Hepatocyte (in vitro differentiated cells): ENCODE data around the gene POLR1D. TPM values are rescaled to one million over a fixed set of nuclear protein-coding genes. Genes with fewer than 3 reads are reported as not detected.

Experiments
- DNase-seq: peaks from one replicate; pipeline ENCODE4 v3.0.0-alpha.2; 2016; ENCODE audit warnings: low spot score
- H2AFZ ChIP-seq: fragments of 200-600 bp; sonication (generic); 2 replicates; pipeline ENCODE4 v1.6.0; 2016; ENCODE audit warnings: antibody characterized with exemption, mild to moderate bottlenecking
- H3K27ac ChIP-seq: fragments of 200-600 bp; sonication (generic); 2 replicates; pipeline ENCODE4 v1.5.1; 2016; ENCODE audit warnings: mild to moderate bottlenecking
- H3K27me3 ChIP-seq: fragments of 200-600 bp; sonication (generic); 2 replicates; pipeline ENCODE4 v1.6.1; 2016
- H3K36me3 ChIP-seq: fragments of 200-600 bp; sonication (generic); replicated peaks from 2 replicates; pipeline ENCODE4 v1.5.1; 2016; ENCODE audit warnings: low read depth; ENCODE audit not compliant: insufficient read depth
- H3K4me1 ChIP-seq: fragments of 200-600 bp; sonication (generic); 2 replicates; pipeline ENCODE4 v1.5.1; 2016; ENCODE audit warnings: mild to moderate bottlenecking, moderate library complexity; ENCODE audit not compliant: insufficient read depth
- H3K4me2 ChIP-seq: fragments of 200-600 bp; sonication (generic); 2 replicates; pipeline ENCODE4 v1.6.0; 2016
- H3K4me3 ChIP-seq: fragments of 200-600 bp; sonication (generic); 2 replicates; pipeline ENCODE4 v1.5.1; 2016; ENCODE audit warnings: mild to moderate bottlenecking
- H3K79me2 ChIP-seq: fragments of 200-600 bp; sonication (generic); 2 replicates; pipeline ENCODE4 v1.6.0; 2017; ENCODE audit warnings: mild to moderate bottlenecking
- H3K9me2 ChIP-seq: fragments of 200-600 bp; sonication (generic); replicated peaks from 2 replicates; pipeline ENCODE4 v1.6.0; 2017; ENCODE audit warnings: mild to moderate bottlenecking; ENCODE audit not compliant: insufficient read depth
- H3K9me3 ChIP-seq: fragments of 200-600 bp; sonication (generic); 2 replicates; pipeline ENCODE4 v1.5.1; 2016; ENCODE audit warnings: low read depth, mild to moderate bottlenecking
- H4K20me1 ChIP-seq: fragments of 200-600 bp; sonication (generic); 2 replicates; pipeline ENCODE4 v1.6.0; 2016; ENCODE audit warnings: mild to moderate bottlenecking; ENCODE audit not compliant: insufficient read depth, poor library complexity, severe bottlenecking
- CTCF ChIP-seq: fragments of 200-600 bp; sonication (generic); IDR thresholded peaks from 2 replicates; pipeline ENCODE4 v1.5.1; 2016; ENCODE audit warnings: antibody characterized with exemption, mild to moderate bottlenecking; ENCODE audit not compliant: poor library complexity
- EZH2 ChIP-seq: fragments of 200-600 bp; sonication (generic); IDR thresholded peaks from 2 replicates; pipeline ENCODE4 v1.6.1; 2016; ENCODE audit warnings: antibody characterized with exemption, mild to moderate bottlenecking, borderline replicate concordance
- EZH2phosphoT487 ChIP-seq: fragments of 200-600 bp; sonication (generic); IDR thresholded peaks from one replicate; pipeline ENCODE4 v1.6.1; 2018; ENCODE audit warnings: antibody characterized with exemption, mild to moderate bottlenecking, low read depth, moderate library complexity; ENCODE audit not compliant: unreplicated experiment, severe bottlenecking
- WGBS: methylation state at CpG from one replicate; pipeline ENCODE4 v1.1.6; 2016; ENCODE audit warnings: low lambda C conversion rate; ENCODE audit errors: missing lambda C conversion rate; 5-methylcytosine and 5-hydroxymethylcytosine counted together
- polyA plus RNA-seq: library from polyadenylated mRNA; unstranded; fragments of >200 nt; fragmentation: Nextera tagmentation; extraction: Ambion mirVana; gene quantifications from 2 replicates; pipeline ENCODE4 v1.2.1, GENCODE V29; 2016
- total RNA-seq: library from RNA; depleted of rRNA; stranded (reverse); fragments of >200 nt; gene quantifications from 2 replicates; pipeline ENCODE4 v1.2.3, GENCODE V29; 2014

Gene POLR1D
- total and polyA plus RNA-seq, 2 experiments from 2014 or later: 106 to 116 TPM

DNA sequence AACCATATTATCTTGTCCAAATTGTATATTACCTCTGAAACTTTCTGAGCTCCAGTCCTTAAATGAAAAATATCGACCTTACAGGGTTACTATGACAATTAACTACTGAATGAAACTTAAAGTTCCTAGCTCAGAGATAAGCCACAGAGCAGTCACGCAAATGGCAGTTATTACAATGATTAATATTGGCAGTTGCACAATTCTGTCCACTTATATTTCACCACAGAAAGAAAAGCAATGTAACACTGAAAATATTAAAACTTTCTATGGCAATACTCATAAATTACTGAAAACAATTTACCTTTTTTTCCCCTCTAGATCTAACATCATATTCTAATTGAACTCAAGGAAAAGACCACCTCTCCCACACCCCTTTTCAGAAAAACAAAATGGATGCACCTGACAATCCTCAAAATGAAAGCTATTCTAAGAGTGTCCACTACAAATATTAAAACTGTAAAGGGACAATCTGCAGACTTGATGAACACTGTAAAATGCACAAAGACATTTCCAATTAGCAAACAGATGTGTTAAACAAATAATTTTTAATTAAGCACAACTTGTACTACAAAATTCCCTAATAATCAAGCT, 16.0 kb upstream of the POLR1D start:
- Histone ChIP-seq H3K9me3 (no peaks in the 10 kb centered on the region), H3K27ac (peak overlapping the region; percentile 73), H3K4me2 (peak overlapping the region; percentile 2), H3K9me2 (no peaks in the 10 kb centered on the region), H4K20me1 (peaks cover 5% of the 10 kb centered on the region), H3K4me3 (no peak overlapping the region), H3K27me3 (no peaks in the 10 kb centered on the region), H2AFZ (no peak overlapping the region), H3K79me2 (peaks cover 98% of the 10 kb centered on the region), H3K4me1 (peaks cover 12% of the 10 kb centered on the region), H3K36me3 (no peaks in the 10 kb centered on the region)
- TF ChIP-seq EZH2: no peak
- no peak for TF ChIP-seq CTCF
- TF ChIP-seq EZH2phosphoT487: no peak
- no peak for DNase-seq
- WGBS: 60% methylated on average over 2 of the region's 2 CpGs

- H3K27me3 ChIP-seq: no peaks in the 10 kb centered on the region
- no peak overlapping the region for H3K4me3 ChIP-seq
- TF ChIP-seq CTCF: no peak
- TF ChIP-seq EZH2: no peak
- TF ChIP-seq EZH2phosphoT487: no peak
- H3K27ac ChIP-seq: peak overlapping the region; percentile 73
- H3K4me1 ChIP-seq: peaks cover 16% of the 10 kb centered on the region
- no peak overlapping the region for H2AFZ ChIP-seq
- H3K9me3 ChIP-seq: no peaks in the 10 kb centered on the region
- H4K20me1 ChIP-seq: peaks cover 5% of the 10 kb centered on the region
- peak overlapping the region; percentile 50 for H3K4me2 ChIP-seq
- peaks cover 98% of the 10 kb centered on the region for H3K79me2 ChIP-seq
- no peaks in the 10 kb centered on the region for H3K9me2 ChIP-seq
- no peaks in the 10 kb centered on the region for H3K36me3 ChIP-seq
- peak; percentile 62 for DNase-seq
- WGBS: 46% methylated on average over 4 of the region's 4 CpGs
Observed at GRCh38 chr13:27607125-27607524, 14.6 kb upstream of the POLR1D start.

GRCh38 chr13:27613628-27614027, 8.1 kb upstream of the POLR1D start:
- H3K4me1 ChIP-seq: peaks cover 38% of the 10 kb centered on the region
- H3K9me2 ChIP-seq: no peaks in the 10 kb centered on the region
- peak overlapping the region; percentile 54 for H3K27ac ChIP-seq
- H2AFZ ChIP-seq: no peak overlapping the region
- peak overlapping the region; percentile 62 for H3K4me2 ChIP-seq
- peaks cover 26% of the 10 kb centered on the region for H4K20me1 ChIP-seq
- no peak for DNase-seq
- no peak overlapping the region for H3K4me3 ChIP-seq
- no peaks in the 10 kb centered on the region for H3K9me3 ChIP-seq
- H3K36me3 ChIP-seq: no peaks in the 10 kb centered on the region
- TF ChIP-seq CTCF (no peak), EZH2 (no peak), EZH2phosphoT487 (no peak)
- peaks cover 100% of the 10 kb centered on the region for H3K79me2 ChIP-seq
- no peaks in the 10 kb centered on the region for H3K27me3 ChIP-seq
- 85% methylated on average over 7 of the region's 7 CpGs for WGBS
